Calu3 (cell line): ENCODE data around the gene PTGES2. TPM values are rescaled to one million over a fixed set of nuclear protein-coding genes. Genes with fewer than 3 reads are reported as not detected.

Experiments
- BruUV-seq: library from RNA; stranded (reverse); fragments of 400-500 nt; replicated peaks from 2 replicates; lab custom pipeline; 2021; lab: Mats Ljungman, UMichigan
- CTCF ChIA-PET: fragments of 300-600 bp; sonication (Branson Sonifier 250); formaldehyde crosslinking; loops from one replicate; lab custom pipeline; 2022; ENCODE audit warnings: antibody characterized with exemption; lab: Charles Lee
- DNase-seq: peaks from one replicate; pipeline ENCODE4 v3.0.0; 2022
- H3K27ac Mint-ChIP-seq: one replicate; pipeline ENCODE4 v1.8.0; 2022; ENCODE audit warnings: mixed read lengths; ENCODE audit not compliant: unreplicated experiment
- H3K27me3 Mint-ChIP-seq: one replicate; pipeline ENCODE4 v1.8.0; 2022; ENCODE audit warnings: mixed read lengths; ENCODE audit not compliant: unreplicated experiment
- H3K36me3 Mint-ChIP-seq: one replicate; pipeline ENCODE4 v1.8.0; 2022; ENCODE audit warnings: mild to moderate bottlenecking, moderate library complexity, mixed read lengths; ENCODE audit not compliant: insufficient read depth, unreplicated experiment
- H3K4me1 Mint-ChIP-seq: one replicate; pipeline ENCODE4 v1.8.0; 2022; ENCODE audit warnings: mild to moderate bottlenecking, low read depth, mixed read lengths; ENCODE audit not compliant: unreplicated experiment
- H3K4me3 Mint-ChIP-seq: one replicate; pipeline ENCODE4 v1.8.0; 2022; ENCODE audit warnings: mild to moderate bottlenecking, low read depth, moderate library complexity, mixed read lengths; ENCODE audit not compliant: unreplicated experiment
- H3K9me3 Mint-ChIP-seq: one replicate; pipeline ENCODE4 v1.8.0; 2022; ENCODE audit warnings: low read depth, mixed read lengths; ENCODE audit not compliant: unreplicated experiment
- CTCF ChIP-seq: fragments of 200-600 bp; IDR thresholded peaks from one replicate; pipeline ENCODE4 v1.8.0; 2022; ENCODE audit warnings: antibody characterized with exemption; ENCODE audit not compliant: unreplicated experiment
- intact Hi-C: fragments of 100-400 bp; cut with micrococcal nuclease; formaldehyde crosslinking; loops from one replicate; pipeline ENCODE4 v1.10.0; 2022; ENCODE audit not compliant: unreplicated experiment
- total RNA-seq: library from RNA; stranded (reverse); gene quantifications from 2 replicates; pipeline ENCODE4 v1.2.3, GENCODE V29; 2022

Gene PTGES2
- total RNA-seq, 1 experiment from 2014 or later: 137 TPM

- Mint-ChIP-seq H3K4me3 (peak overlapping the region; percentile 94), H3K27me3 (no peaks in the 10 kb centered on the region), H3K36me3 (peaks cover 82% of the 10 kb centered on the region), H3K27ac (peak overlapping the region; percentile 72), H3K9me3 (peaks cover 3% of the 10 kb centered on the region), H3K4me1 (peaks cover 22% of the 10 kb centered on the region)
- no peak for DNase-seq
- BruUV-seq: no TSS peak
- intact Hi-C loops: no loop called here
- CTCF ChIA-PET: interaction anchor here (0.6 to 1.4 kb wide), 5 partner anchors 12 to 66 kb away, joined by 3 to 4 read pairs (median 3); no protein-coding TSS in a partner anchor
- TF ChIP-seq CTCF: no peak
Observed at GRCh38 chr9:128125580-128126354, 1.8 kb downstream of the PTGES2 start.

GRCh38 chr9:128124873-128125579, 2.5 kb downstream of the PTGES2 start:
- Mint-ChIP-seq H3K4me1 (peaks cover 22% of the 10 kb centered on the region), H3K27me3 (no peaks in the 10 kb centered on the region), H3K4me3 (peak overlapping the region; percentile 94), H3K36me3 (peaks cover 89% of the 10 kb centered on the region), H3K9me3 (peaks cover 3% of the 10 kb centered on the region), H3K27ac (peak overlapping the region; percentile 72)
- TF ChIP-seq CTCF: peak; percentile 55
- intact Hi-C loops: no loop called here
- peak; percentile 86 for DNase-seq
- BruUV-seq: no TSS peak
- CTCF ChIA-PET: interaction anchor here (0.7 to 1.4 kb wide), 7 partner anchors 12 to 65 kb away, joined by 3 to 6 read pairs (median 4); partner anchors contain the start of genes BBLN and LCN2

- Mint-ChIP-seq H3K27me3 (no peaks in the 10 kb centered on the region), H3K36me3 (peaks cover 86% of the 10 kb centered on the region), H3K4me3 (peak overlapping the region; percentile 94), H3K27ac (no peak overlapping the region), H3K4me1 (peaks cover 19% of the 10 kb centered on the region), H3K9me3 (peaks cover 2% of the 10 kb centered on the region)
- no TSS peak for BruUV-seq
- intact Hi-C loops: no loop called here
- no peak for DNase-seq
- no peak for TF ChIP-seq CTCF
- CTCF ChIA-PET: interaction anchor here (0.7 to 1.4 kb wide), 6 partner anchors 25 to 66 kb away, joined by 3 to 6 read pairs (median 4); partner anchors contain the start of genes BBLN and LCN2
Observed at GRCh38 chr9:128124451-128124850, 3.1 kb downstream of the PTGES2 start.

GRCh38 chr9:128123451-128124080, 4.0 kb downstream of the PTGES2 start:
- H3K4me3 Mint-ChIP-seq: no peak overlapping the region

More at GRCh38 chr9:128123451-128124080, 4.0 kb downstream of the PTGES2 start:
- peaks cover 12% of the 10 kb centered on the region for H3K4me1 Mint-ChIP-seq
- intact Hi-C loops: no loop called here
- no peaks in the 10 kb centered on the region for H3K9me3 Mint-ChIP-seq
- BruUV-seq: no TSS peak
- CTCF ChIA-PET: interaction anchor here (0.5 kb wide), 1 partner anchor 38 kb away, joined by 3 read pairs; no protein-coding TSS in a partner anchor
- peaks cover 81% of the 10 kb centered on the region for H3K36me3 Mint-ChIP-seq
- H3K27ac Mint-ChIP-seq: no peak overlapping the region
- no peak for TF ChIP-seq CTCF
- H3K27me3 Mint-ChIP-seq: no peaks in the 10 kb centered on the region
- DNase-seq: no peak
